ENCODE results near the gene MBNL2.

DNA sequence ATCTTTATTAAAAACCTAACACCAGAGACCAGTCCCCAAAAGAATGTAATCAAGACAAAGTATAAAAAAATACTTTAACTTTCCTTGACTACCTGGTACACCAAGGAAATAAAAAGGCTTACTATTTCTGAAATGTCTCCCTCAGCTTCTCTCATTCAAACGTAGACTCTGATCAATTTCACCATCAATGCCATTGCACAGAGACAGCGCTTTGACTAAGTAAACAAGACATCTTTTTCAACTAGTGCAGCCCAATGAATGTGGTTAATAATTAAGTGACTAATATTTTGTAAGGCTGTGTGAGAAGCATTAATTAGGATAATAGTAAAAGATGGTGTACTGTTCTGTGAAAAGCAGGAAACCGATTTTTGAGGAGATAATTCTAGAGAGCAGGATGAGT, 204.6 kb downstream of the MBNL2 start:
- TF ChIP-seq POLR2AphosphoS5 (IDR thresholded peaks at IDR 0.05; ENCODE audit: low read depth, low read length): no peak
- no peak for TF ChIP-seq POLR2A (IDR thresholded peaks at IDR 0.05; ENCODE audit: low read depth, low read length)
- no peak for TF ChIP-seq TAF1 (IDR thresholded peaks at IDR 0.05; ENCODE audit: borderline replicate concordance, low read depth, low read length)
